ENCODE results near the gene SELENOF.

The SELENOF gene

GRCh38 chr1:86924324-86924960 lies 10.5 kb upstream of the SELENOF start:
- Histone ChIP-seq H3K9me3 (ENCODE audit: control insufficient read depth, low read length) (no peaks in the 10 kb centered on the region), H3K27ac (ENCODE audit: insufficient read depth, low read length, poor library complexity, severe bottlenecking) (no peak overlapping the region), H3K4me3 (ENCODE audit: insufficient read depth, low read depth, low read length, poor library complexity, severe bottlenecking) (no peak overlapping the region), H3K36me3 (ENCODE audit: control insufficient read depth, insufficient read depth, low read length) (no peaks in the 10 kb centered on the region), H3K4me1 (ENCODE audit: control insufficient read depth, insufficient read depth, low read length, poor library complexity, severe bottlenecking) (no peaks in the 10 kb centered on the region), H3K27me3 (replicated peaks; ENCODE audit: control insufficient read depth, insufficient read depth, low read length, poor library complexity, severe bottlenecking) (no peaks in the 10 kb centered on the region)
- DNase-seq = no peak

GRCh38 chr1:86922445-86922844 lies 8.5 kb upstream of the SELENOF start:
- H3K4me3 ChIP-seq (ENCODE audit: insufficient read depth, low read depth, low read length, poor library complexity, severe bottlenecking) = no peak overlapping the region
- no peak for DNase-seq
- H3K9me3 ChIP-seq (ENCODE audit: control insufficient read depth, low read length) = no peaks in the 10 kb centered on the region
- no peaks in the 10 kb centered on the region for H3K4me1 ChIP-seq (ENCODE audit: control insufficient read depth, insufficient read depth, low read length, poor library complexity, severe bottlenecking)
- no peak overlapping the region for H3K27ac ChIP-seq (ENCODE audit: insufficient read depth, low read length, poor library complexity, severe bottlenecking)
- no peaks in the 10 kb centered on the region for H3K27me3 ChIP-seq (replicated peaks; ENCODE audit: control insufficient read depth, insufficient read depth, low read length, poor library complexity, severe bottlenecking)
- no peaks in the 10 kb centered on the region for H3K36me3 ChIP-seq (ENCODE audit: control insufficient read depth, insufficient read depth, low read length)

DNA sequence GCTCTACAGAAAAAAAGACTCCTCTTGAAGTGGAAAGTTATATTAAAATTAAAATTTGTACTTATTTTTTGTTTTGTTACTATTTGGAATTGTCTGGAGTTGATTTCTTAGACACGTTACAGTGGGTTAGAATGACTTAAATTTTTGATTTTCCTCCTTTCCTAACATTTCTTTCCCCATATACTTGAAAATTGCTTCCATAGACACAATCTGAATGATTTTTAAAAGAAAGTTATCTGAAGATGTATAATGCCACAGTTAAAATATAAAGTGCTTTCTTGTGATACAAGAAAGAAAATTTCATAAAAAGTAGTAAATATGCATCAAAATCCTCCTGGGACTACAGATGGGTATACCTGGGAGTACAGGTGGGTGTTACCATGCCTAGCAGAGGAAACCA lies 2.8 kb upstream of the SELENOF start:
- Histone ChIP-seq H3K4me3 (ENCODE audit: insufficient read depth, low read depth, low read length, poor library complexity, severe bottlenecking) (no peak overlapping the region), H3K36me3 (ENCODE audit: control insufficient read depth, insufficient read depth, low read length) (no peaks in the 10 kb centered on the region), H3K27ac (ENCODE audit: insufficient read depth, low read length, poor library complexity, severe bottlenecking) (no peak overlapping the region), H3K4me1 (ENCODE audit: control insufficient read depth, insufficient read depth, low read length, poor library complexity, severe bottlenecking) (peaks cover 20% of the 10 kb centered on the region), H3K9me3 (ENCODE audit: control insufficient read depth, low read length) (no peaks in the 10 kb centered on the region), H3K27me3 (replicated peaks; ENCODE audit: control insufficient read depth, insufficient read depth, low read length, poor library complexity, severe bottlenecking) (no peaks in the 10 kb centered on the region)
- no peak for DNase-seq

- no peaks in the 10 kb centered on the region for H3K9me3 ChIP-seq (ENCODE audit: control insufficient read depth, low read length)
- peaks cover 20% of the 10 kb centered on the region for H3K4me1 ChIP-seq (ENCODE audit: control insufficient read depth, insufficient read depth, low read length, poor library complexity, severe bottlenecking)
- DNase-seq = no peak
- no peaks in the 10 kb centered on the region for H3K27me3 ChIP-seq (replicated peaks; ENCODE audit: control insufficient read depth, insufficient read depth, low read length, poor library complexity, severe bottlenecking)
- H3K36me3 ChIP-seq (ENCODE audit: control insufficient read depth, insufficient read depth, low read length) = peaks cover 3% of the 10 kb centered on the region
- H3K27ac ChIP-seq (ENCODE audit: insufficient read depth, low read length, poor library complexity, severe bottlenecking) = peak overlapping the region; percentile 73
- H3K4me3 ChIP-seq (ENCODE audit: insufficient read depth, low read depth, low read length, poor library complexity, severe bottlenecking) = peak overlapping the region; percentile 100
Measured at GRCh38 chr1:86915737-86916235, 1.9 kb upstream of the SELENOF start.

DNA sequence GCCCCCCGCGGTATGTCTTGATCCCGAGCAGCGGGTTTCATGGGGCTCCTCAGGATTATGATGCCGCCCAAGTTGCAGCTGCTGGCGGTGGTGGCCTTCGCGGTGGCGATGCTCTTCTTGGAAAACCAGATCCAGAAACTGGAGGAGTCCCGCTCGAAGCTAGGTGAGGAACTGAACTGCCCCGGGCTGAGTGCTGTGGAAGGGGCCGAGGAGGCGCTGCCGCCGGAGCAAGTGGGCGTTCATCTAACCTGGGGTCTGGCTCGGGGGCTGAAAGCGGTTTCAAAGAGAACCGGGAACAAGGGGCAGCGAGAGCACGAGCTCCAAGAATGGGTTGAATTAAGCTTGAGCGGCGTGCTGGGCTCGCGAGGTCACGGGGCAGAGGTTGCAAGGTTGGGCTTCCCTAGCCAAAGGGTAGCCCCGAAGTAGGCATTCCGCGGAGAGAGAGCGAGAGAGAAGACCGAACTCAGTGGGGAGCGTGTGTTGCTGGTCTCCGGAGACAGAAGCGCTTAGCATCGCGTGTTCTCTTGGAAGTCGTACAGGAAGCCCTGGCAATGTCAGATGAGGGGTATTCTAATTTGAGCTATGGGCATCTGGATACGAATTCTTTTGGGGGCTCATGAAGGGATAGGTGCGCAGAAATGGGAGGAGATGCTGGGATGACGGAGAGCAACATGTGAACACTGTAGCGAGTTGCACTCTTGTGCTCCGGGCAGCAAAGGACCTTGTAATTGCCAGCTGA lies 1.2 kb upstream of the SELENOF start:
- Histone ChIP-seq H3K27me3 (replicated peaks; ENCODE audit: control insufficient read depth, insufficient read depth, low read length, poor library complexity, severe bottlenecking) (no peaks in the 10 kb centered on the region), H3K27ac (ENCODE audit: insufficient read depth, low read length, poor library complexity, severe bottlenecking) (peak overlapping the region; percentile 73), H3K36me3 (ENCODE audit: control insufficient read depth, insufficient read depth, low read length) (peaks cover 4% of the 10 kb centered on the region), H3K4me1 (ENCODE audit: control insufficient read depth, insufficient read depth, low read length, poor library complexity, severe bottlenecking) (peaks cover 20% of the 10 kb centered on the region), H3K4me3 (ENCODE audit: insufficient read depth, low read depth, low read length, poor library complexity, severe bottlenecking) (peak overlapping the region; percentile 100), H3K9me3 (ENCODE audit: control insufficient read depth, low read length) (no peaks in the 10 kb centered on the region)
- peak; percentile 19 to 29 (median 22) for DNase-seq

- DNase-seq = no peak
- H3K4me3 ChIP-seq (ENCODE audit: insufficient read depth, low read depth, low read length, poor library complexity, severe bottlenecking) = peak within 1 kb of the TSS; percentile 100
- peaks cover 10% of the 10 kb centered on the region for H3K36me3 ChIP-seq (ENCODE audit: control insufficient read depth, insufficient read depth, low read length)
- no peaks in the 10 kb centered on the region for H3K27me3 ChIP-seq (replicated peaks; ENCODE audit: control insufficient read depth, insufficient read depth, low read length, poor library complexity, severe bottlenecking)
- H3K4me1 ChIP-seq (ENCODE audit: control insufficient read depth, insufficient read depth, low read length, poor library complexity, severe bottlenecking) = peaks cover 20% of the 10 kb centered on the region
- no peaks in the 10 kb centered on the region for H3K9me3 ChIP-seq (ENCODE audit: control insufficient read depth, low read length)
- H3K27ac ChIP-seq (ENCODE audit: insufficient read depth, low read length, poor library complexity, severe bottlenecking) = peak within 1 kb of the TSS; percentile 97
Measured at GRCh38 chr1:86914601-86914997, 673 bp upstream of the SELENOF start, which contains the start of gene HS2ST1. Gene HS2ST1 (plus strand): TSS chr1:86914635.

- Histone ChIP-seq H3K4me1 (ENCODE audit: control insufficient read depth, insufficient read depth, low read length, poor library complexity, severe bottlenecking) (peaks cover 20% of the 10 kb centered on the region), H3K36me3 (ENCODE audit: control insufficient read depth, insufficient read depth, low read length) (peaks cover 13% of the 10 kb centered on the region), H3K9me3 (ENCODE audit: control insufficient read depth, low read length) (no peaks in the 10 kb centered on the region), H3K4me3 (ENCODE audit: insufficient read depth, low read depth, low read length, poor library complexity, severe bottlenecking) (peak overlapping the region; percentile 95), H3K27me3 (replicated peaks; ENCODE audit: control insufficient read depth, insufficient read depth, low read length, poor library complexity, severe bottlenecking) (no peaks in the 10 kb centered on the region), H3K27ac (ENCODE audit: insufficient read depth, low read length, poor library complexity, severe bottlenecking) (peak overlapping the region; percentile 97)
- DNase-seq = peak in 2 of 3 donors; percentile 6 to 21
Measured at GRCh38 chr1:86913399-86913895, 479 bp downstream of the SELENOF start.

GRCh38 chr1:86912281-86912900 lies 1.5 kb downstream of the SELENOF start:
- H3K4me1 ChIP-seq (ENCODE audit: control insufficient read depth, insufficient read depth, low read length, poor library complexity, severe bottlenecking) = peaks cover 20% of the 10 kb centered on the region
- H3K4me3 ChIP-seq (ENCODE audit: insufficient read depth, low read depth, low read length, poor library complexity, severe bottlenecking) = peak overlapping the region; percentile 95
- no peak for DNase-seq
- H3K27me3 ChIP-seq (replicated peaks; ENCODE audit: control insufficient read depth, insufficient read depth, low read length, poor library complexity, severe bottlenecking) = no peaks in the 10 kb centered on the region
- H3K27ac ChIP-seq (ENCODE audit: insufficient read depth, low read length, poor library complexity, severe bottlenecking) = no peak overlapping the region
- H3K9me3 ChIP-seq (ENCODE audit: control insufficient read depth, low read length) = no peaks in the 10 kb centered on the region
- peaks cover 13% of the 10 kb centered on the region for H3K36me3 ChIP-seq (ENCODE audit: control insufficient read depth, insufficient read depth, low read length)

DNA sequence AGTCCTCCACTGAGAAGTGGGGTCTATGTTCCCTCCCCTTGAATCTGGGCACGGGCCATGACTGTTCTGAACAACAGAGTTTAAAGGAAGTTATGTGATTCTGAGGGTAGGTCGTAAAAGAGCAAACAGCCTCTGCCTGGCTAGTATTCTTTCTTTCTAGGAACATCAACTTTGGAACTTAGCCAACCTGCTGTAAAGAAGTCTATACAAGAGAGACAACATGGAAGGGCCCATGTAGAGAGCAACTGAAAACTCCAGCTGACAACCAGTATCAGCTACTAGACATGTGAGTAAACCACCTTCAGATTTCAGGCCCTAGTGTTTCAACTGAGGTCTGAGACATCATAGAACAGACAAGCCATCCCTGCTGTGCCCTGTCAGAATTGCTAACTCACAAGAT lies 7.5 kb downstream of the SELENOF start:
- no peak overlapping the region for H3K27ac ChIP-seq (ENCODE audit: insufficient read depth, low read length, poor library complexity, severe bottlenecking)
- no peaks in the 10 kb centered on the region for H3K9me3 ChIP-seq (ENCODE audit: control insufficient read depth, low read length)
- no peak overlapping the region for H3K4me3 ChIP-seq (ENCODE audit: insufficient read depth, low read depth, low read length, poor library complexity, severe bottlenecking)
- no peak for DNase-seq
- H3K27me3 ChIP-seq (replicated peaks; ENCODE audit: control insufficient read depth, insufficient read depth, low read length, poor library complexity, severe bottlenecking) = no peaks in the 10 kb centered on the region
- H3K36me3 ChIP-seq (ENCODE audit: control insufficient read depth, insufficient read depth, low read length) = peaks cover 13% of the 10 kb centered on the region
- H3K4me1 ChIP-seq (ENCODE audit: control insufficient read depth, insufficient read depth, low read length, poor library complexity, severe bottlenecking) = no peaks in the 10 kb centered on the region

- peaks cover 10% of the 10 kb centered on the region for H3K36me3 ChIP-seq (ENCODE audit: control insufficient read depth, insufficient read depth, low read length)
- H3K4me1 ChIP-seq (ENCODE audit: control insufficient read depth, insufficient read depth, low read length, poor library complexity, severe bottlenecking) = no peaks in the 10 kb centered on the region
- no peak for DNase-seq
- H3K9me3 ChIP-seq (ENCODE audit: control insufficient read depth, low read length) = no peaks in the 10 kb centered on the region
- no peak overlapping the region for H3K4me3 ChIP-seq (ENCODE audit: insufficient read depth, low read depth, low read length, poor library complexity, severe bottlenecking)
- no peak overlapping the region for H3K27ac ChIP-seq (ENCODE audit: insufficient read depth, low read length, poor library complexity, severe bottlenecking)
- H3K27me3 ChIP-seq (replicated peaks; ENCODE audit: control insufficient read depth, insufficient read depth, low read length, poor library complexity, severe bottlenecking) = no peaks in the 10 kb centered on the region
Measured at GRCh38 chr1:86905875-86906274, 8.1 kb downstream of the SELENOF start.
